SK-N-SH (cell line): Measurements from ENCODE around the gene TICAM1. TPM values are rescaled to one million over a fixed set of nuclear protein-coding genes. Genes with fewer than 3 reads are reported as not detected.

Experiments
- CTCF ChIA-PET: fragments of 300-600, 350-600 bp; formaldehyde crosslinking; extraction: SDS; loops from one replicate; lab custom pipeline; 2021; lab: Yijun Ruan, JAX
- POLR2A ChIA-PET: fragments of 350-600 bp; sonication (Branson Sonifier 250); formaldehyde crosslinking; extraction: SDS; loops from one replicate; lab custom pipeline; 2020; ENCODE audit warnings: antibody characterized with exemption, inconsistent platforms; lab: Yijun Ruan, JAX
- DNase-seq: peaks from one replicate; pipeline ENCODE4 v3.0.0; 2012
- H2AFZ ChIP-seq: fragments of 200-600 bp; sonication (generic); 2 replicates; pipeline ENCODE4 v1.8.1; 2016; ENCODE audit warnings: antibody characterized with exemption, mild to moderate bottlenecking, low read depth
- H3F3A ChIP-seq: fragments of 200-600 bp; sonication (generic); replicated peaks from 2 replicates; pipeline ENCODE3; 2016; ENCODE audit warnings: antibody characterized with exemption, mild to moderate bottlenecking; ENCODE audit not compliant: insufficient read depth
- H3K27ac ChIP-seq, 2 experiments: fragments of 200-500 bp in 1 of 2; fragments of 200-600 bp in 1 of 2; sonication (Bioruptor generic) in 1 of 2; sonication (generic), shearing (Covaris generic) in 1 of 2; 2 replicates each; pipeline versions ENCODE4 v1.5.1 to v1.6.1; 2014 to 2016; ENCODE audit warnings: low read depth in 2 of 2, inconsistent platforms in 1 of 2, low read length in 1 of 2, mild to moderate bottlenecking in 1 of 2, mixed read lengths in 1 of 2
- H3K27me3 ChIP-seq: fragments of 200-600 bp; sonication (generic), shearing (Covaris generic); 2 replicates; pipeline ENCODE4 v1.6.1; 2016; ENCODE audit warnings: mixed run types; ENCODE audit not compliant: insufficient read depth
- H3K36me3 ChIP-seq, 2 experiments: fragments of 200-500 bp in 1 of 2; fragments of 200-600 bp in 1 of 2; sonication (Bioruptor generic) in 1 of 2; sonication (generic) in 1 of 2; replicated peaks in 1 of 2; 2 replicates each; pipeline versions ENCODE3 to v1.5.1; 2014 to 2016; ENCODE audit warnings: low read length in 1 of 2, mild to moderate bottlenecking in 1 of 2; ENCODE audit not compliant: insufficient read depth in 2 of 2, control insufficient read depth in 1 of 2
- H3K4me1 ChIP-seq, 2 experiments: fragments of 200-500 bp in 1 of 2; fragments of 200-600 bp in 1 of 2; sonication (Bioruptor generic) in 1 of 2; sonication (generic), shearing (Covaris generic) in 1 of 2; 2 replicates each; pipeline versions ENCODE4 v1.5.1 to v1.6.1; 2014 to 2016; ENCODE audit warnings: low read depth in 1 of 2, low read length in 1 of 2, mixed run types in 1 of 2; ENCODE audit not compliant: insufficient read depth in 2 of 2, control insufficient read depth in 1 of 2
- H3K4me2 ChIP-seq: fragments of 200-600 bp; sonication (generic), shearing (Covaris generic); 2 replicates; pipeline ENCODE4 v1.6.1; 2017; ENCODE audit warnings: mixed run types
- H3K4me3 ChIP-seq, 2 experiments: fragments of 200-500 bp in 1 of 2; fragments of 200-600 bp in 1 of 2; sonication (Bioruptor generic) in 1 of 2; sonication (generic), shearing (Covaris generic) in 1 of 2; 2 replicates each; pipeline versions ENCODE4 v1.5.1 to v1.8.1; 2014 to 2016; ENCODE audit warnings: low read depth in 2 of 2, inconsistent platforms in 1 of 2, low read length in 1 of 2, mild to moderate bottlenecking in 1 of 2, mixed read lengths in 1 of 2, moderate library complexity in 1 of 2
- H3K79me2 ChIP-seq: fragments of 200-600 bp; sonication (generic); 2 replicates; pipeline ENCODE4 v1.8.1; 2017; ENCODE audit warnings: mild to moderate bottlenecking; ENCODE audit not compliant: insufficient read depth
- H3K9ac ChIP-seq: fragments of 200-600 bp; sonication (generic); 2 replicates; pipeline ENCODE4 v1.6.1; 2017; ENCODE audit warnings: mixed run types
- H3K9me2 ChIP-seq: fragments of 200-600 bp; sonication (generic); 2 replicates; pipeline ENCODE4 v1.6.1; 2017; ENCODE audit warnings: mixed run types
- H3K9me3 ChIP-seq: fragments of 200-600 bp; sonication (generic); 2 replicates; pipeline ENCODE4 v1.6.1; 2017; ENCODE audit warnings: mixed run types, mild to moderate bottlenecking, moderate library complexity
- H4K20me1 ChIP-seq: fragments of 200-600 bp; sonication (generic); 2 replicates; pipeline ENCODE4 v1.6.1; 2017; ENCODE audit warnings: mild to moderate bottlenecking, mixed run types; ENCODE audit not compliant: insufficient read depth
- CHD2 ChIP-seq: fragments of 150-350 bp; IDR thresholded peaks from 2 replicates; pipeline ENCODE4 v1.6.1; 2018; ENCODE audit warnings: low read length; ENCODE audit not compliant: partially characterized antibody
- EZH2phosphoT487 ChIP-seq: fragments of 200-600 bp; sonication (generic); IDR thresholded peaks from 2 replicates; pipeline ENCODE4 v1.6.1; 2017; ENCODE audit warnings: low read depth, mixed run types, mild to moderate bottlenecking, antibody characterized with exemption, moderate library complexity, borderline replicate concordance
- GATA2 ChIP-seq: sonication (generic); formaldehyde crosslinking; IDR thresholded peaks from 2 replicates; pipeline ENCODE4 v1.5.0; 2020; ENCODE audit warnings: mild to moderate bottlenecking, missing genetic modification reagents
- MEF2A ChIP-seq: IDR thresholded peaks from 2 replicates; pipeline ENCODE4 v1.4.0; 2012; ENCODE audit warnings: low read depth, borderline replicate concordance
- RAD21 ChIP-seq: IDR thresholded peaks from 2 replicates; pipeline ENCODE4 v1.6.1; 2012; ENCODE audit warnings: mild to moderate bottlenecking, low read length
- RCOR1 ChIP-seq: fragments of 150-350 bp; IDR thresholded peaks from 2 replicates; pipeline ENCODE4 v1.6.1; 2017; ENCODE audit warnings: antibody characterized with exemption, low read length
- SMC3 ChIP-seq: IDR thresholded peaks from 2 replicates; pipeline ENCODE4 v1.6.1; 2012; ENCODE audit warnings: low read depth, low read length, improper control_type of control experiment
- TAF1 ChIP-seq: IDR thresholded peaks from 2 replicates; pipeline ENCODE4 v1.6.1; 2012; ENCODE audit warnings: low read depth, mild to moderate bottlenecking, low read length, moderate library complexity, borderline replicate concordance
- TEAD4 ChIP-seq: IDR thresholded peaks from 2 replicates; pipeline ENCODE4 v1.4.0; 2012; ENCODE audit warnings: mild to moderate bottlenecking, borderline replicate concordance; ENCODE audit not compliant: insufficient read depth
- WGBS: methylation state at CpG from one replicate; pipeline ENCODE4 v1.1.6; 2017; ENCODE audit warnings: low lambda C conversion rate; 5-methylcytosine and 5-hydroxymethylcytosine counted together
- polyA plus RNA-seq, 3 experiments: library from polyadenylated mRNA; depleted of rRNA; stranded (reverse); fragments of >200 nt; gene quantifications; 2 replicates each; pipeline ENCODE4 v1.2.3, GENCODE V29; 2012
- TF ChIP-seq, protein P1 (sequence below): IDR thresholded peaks from 2 replicates; pipeline ENCODE4 v1.4.0; 2012; ENCODE audit warnings: low read depth
- TF ChIP-seq, protein P2 (sequence below): IDR thresholded peaks from 2 replicates; pipeline ENCODE4 v1.4.0; 2012; ENCODE audit warnings: low read depth, borderline replicate concordance
- TF ChIP-seq, protein P3 (sequence below): IDR thresholded peaks from 2 replicates; pipeline ENCODE4; 2012
- TF ChIP-seq, protein P4 (sequence below): fragments of 200-600 bp; sonication (generic); IDR thresholded peaks from 2 replicates; pipeline ENCODE4 v1.6.1; 2017; ENCODE audit warnings: antibody characterized with exemption, mild to moderate bottlenecking, moderate library complexity
- TF ChIP-seq, protein P5 (sequence below): IDR thresholded peaks from 2 replicates; pipeline ENCODE4 v1.4.0; 2012; ENCODE audit warnings: low read depth, borderline replicate concordance

TICAM1 gene
- polyA plus RNA-seq, 1 of the 3 experiments (the other 2 are of a cell fraction): 2.7 TPM

DNA sequence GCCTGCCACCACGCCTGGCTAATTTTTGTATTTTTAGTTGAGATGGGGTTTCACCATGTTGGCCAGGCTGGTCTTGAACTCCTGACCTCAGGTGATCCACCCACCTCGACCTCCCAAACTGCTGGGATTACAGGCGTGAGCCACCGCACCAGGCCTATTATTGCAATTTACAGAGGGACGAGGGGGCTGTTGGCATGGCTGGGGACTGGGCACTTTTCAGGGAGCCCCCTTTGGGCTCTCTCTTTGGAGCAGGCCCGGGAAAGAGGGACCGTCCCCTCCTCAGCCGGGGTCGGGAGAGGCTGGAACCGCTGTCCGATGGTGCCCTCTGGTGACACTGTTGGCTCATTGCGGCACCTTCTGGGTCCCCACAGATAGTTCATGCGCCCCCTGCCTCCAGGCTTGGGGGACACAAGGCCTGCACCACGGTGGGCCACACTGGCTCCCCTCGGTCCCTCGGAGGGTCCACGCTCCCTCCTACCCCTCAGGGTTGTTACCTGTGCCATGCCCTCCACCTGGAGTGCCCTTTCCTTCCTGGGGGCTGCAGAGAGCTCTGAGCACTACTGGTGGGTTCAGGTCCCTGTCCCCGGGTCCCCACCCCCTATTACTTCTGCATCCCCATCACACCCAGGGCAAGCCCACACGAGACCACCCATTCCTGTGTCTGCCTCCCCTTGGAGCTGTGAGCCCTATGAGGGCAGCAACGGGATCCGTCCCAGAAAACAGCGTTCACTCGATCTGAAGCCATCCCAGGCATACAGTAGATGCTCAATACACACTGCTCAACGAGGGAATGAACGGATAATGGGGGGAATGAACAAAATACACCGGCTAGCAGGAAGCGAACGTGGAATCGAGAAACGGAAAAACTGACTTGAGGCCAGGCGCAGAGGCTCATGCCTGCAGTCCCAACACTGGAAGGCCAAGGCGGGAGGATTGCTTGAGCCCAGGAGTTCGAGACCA lies 27.5 kb downstream of the TICAM1 start (continued):
- TF ChIP-seq, protein P1, sequence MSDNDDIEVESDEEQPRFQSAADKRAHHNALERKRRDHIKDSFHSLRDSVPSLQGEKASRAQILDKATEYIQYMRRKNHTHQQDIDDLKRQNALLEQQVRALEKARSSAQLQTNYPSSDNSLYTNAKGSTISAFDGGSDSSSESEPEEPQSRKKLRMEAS: no peak
- TF ChIP-seq SMC3 (peak; percentile 71), EZH2phosphoT487 (no peak), RCOR1 (no peak), GATA2 (CRISPR knock-in tag) (no peak), RAD21 (peak; percentile 82), TEAD4 (no peak), TAF1 (no peak), CHD2 (peak; percentile 14), MEF2A (no peak)
- TF ChIP-seq, protein P2, sequence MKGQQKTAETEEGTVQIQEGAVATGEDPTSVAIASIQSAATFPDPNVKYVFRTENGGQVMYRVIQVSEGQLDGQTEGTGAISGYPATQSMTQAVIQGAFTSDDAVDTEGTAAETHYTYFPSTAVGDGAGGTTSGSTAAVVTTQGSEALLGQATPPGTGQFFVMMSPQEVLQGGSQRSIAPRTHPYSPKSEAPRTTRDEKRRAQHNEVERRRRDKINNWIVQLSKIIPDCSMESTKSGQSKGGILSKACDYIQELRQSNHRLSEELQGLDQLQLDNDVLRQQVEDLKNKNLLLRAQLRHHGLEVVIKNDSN: no peak
- TF ChIP-seq, protein P3, sequence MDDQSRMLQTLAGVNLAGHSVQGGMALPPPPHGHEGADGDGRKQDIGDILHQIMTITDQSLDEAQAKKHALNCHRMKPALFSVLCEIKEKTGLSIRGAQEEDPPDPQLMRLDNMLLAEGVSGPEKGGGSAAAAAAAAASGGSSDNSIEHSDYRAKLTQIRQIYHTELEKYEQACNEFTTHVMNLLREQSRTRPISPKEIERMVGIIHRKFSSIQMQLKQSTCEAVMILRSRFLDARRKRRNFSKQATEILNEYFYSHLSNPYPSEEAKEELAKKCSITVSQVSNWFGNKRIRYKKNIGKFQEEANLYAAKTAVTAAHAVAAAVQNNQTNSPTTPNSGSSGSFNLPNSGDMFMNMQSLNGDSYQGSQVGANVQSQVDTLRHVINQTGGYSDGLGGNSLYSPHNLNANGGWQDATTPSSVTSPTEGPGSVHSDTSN: no peak

DNA sequence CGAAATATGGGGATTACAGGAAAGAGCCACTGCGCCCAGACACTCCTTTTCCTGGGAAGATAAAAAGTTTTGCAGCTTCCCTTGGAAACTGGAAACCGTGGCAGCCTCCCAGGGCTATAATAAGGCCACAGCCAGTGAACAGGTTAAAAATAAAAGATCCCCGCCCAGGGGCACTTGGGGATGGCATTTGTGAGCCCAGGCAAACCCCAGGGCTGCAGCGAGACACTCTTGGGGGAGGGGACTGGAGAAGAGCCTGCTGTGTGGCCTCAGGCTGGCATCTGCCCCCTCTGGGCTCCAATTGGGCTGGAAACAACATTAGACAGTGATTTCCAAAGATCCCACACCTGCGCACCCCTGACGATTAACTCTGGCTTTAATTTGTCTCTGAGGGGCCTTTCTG lies 28.8 kb downstream of the TICAM1 start:
- no peak overlapping the region for H3K27ac ChIP-seq
- H3K4me1 ChIP-seq: no peaks in the 10 kb centered on the region
- H3K9me2 ChIP-seq: no peaks in the 10 kb centered on the region
- no peak overlapping the region for H3K9ac ChIP-seq
- no peak overlapping the region for H3K4me3 ChIP-seq
- peaks cover 2% of the 10 kb centered on the region for H3F3A ChIP-seq
- TF ChIP-seq, protein P2: no peak
- TF ChIP-seq EZH2phosphoT487: no peak
- TF ChIP-seq TEAD4: no peak
- TF ChIP-seq, protein P4, sequence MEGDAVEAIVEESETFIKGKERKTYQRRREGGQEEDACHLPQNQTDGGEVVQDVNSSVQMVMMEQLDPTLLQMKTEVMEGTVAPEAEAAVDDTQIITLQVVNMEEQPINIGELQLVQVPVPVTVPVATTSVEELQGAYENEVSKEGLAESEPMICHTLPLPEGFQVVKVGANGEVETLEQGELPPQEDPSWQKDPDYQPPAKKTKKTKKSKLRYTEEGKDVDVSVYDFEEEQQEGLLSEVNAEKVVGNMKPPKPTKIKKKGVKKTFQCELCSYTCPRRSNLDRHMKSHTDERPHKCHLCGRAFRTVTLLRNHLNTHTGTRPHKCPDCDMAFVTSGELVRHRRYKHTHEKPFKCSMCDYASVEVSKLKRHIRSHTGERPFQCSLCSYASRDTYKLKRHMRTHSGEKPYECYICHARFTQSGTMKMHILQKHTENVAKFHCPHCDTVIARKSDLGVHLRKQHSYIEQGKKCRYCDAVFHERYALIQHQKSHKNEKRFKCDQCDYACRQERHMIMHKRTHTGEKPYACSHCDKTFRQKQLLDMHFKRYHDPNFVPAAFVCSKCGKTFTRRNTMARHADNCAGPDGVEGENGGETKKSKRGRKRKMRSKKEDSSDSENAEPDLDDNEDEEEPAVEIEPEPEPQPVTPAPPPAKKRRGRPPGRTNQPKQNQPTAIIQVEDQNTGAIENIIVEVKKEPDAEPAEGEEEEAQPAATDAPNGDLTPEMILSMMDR: no peak
- TF ChIP-seq, protein P5, sequence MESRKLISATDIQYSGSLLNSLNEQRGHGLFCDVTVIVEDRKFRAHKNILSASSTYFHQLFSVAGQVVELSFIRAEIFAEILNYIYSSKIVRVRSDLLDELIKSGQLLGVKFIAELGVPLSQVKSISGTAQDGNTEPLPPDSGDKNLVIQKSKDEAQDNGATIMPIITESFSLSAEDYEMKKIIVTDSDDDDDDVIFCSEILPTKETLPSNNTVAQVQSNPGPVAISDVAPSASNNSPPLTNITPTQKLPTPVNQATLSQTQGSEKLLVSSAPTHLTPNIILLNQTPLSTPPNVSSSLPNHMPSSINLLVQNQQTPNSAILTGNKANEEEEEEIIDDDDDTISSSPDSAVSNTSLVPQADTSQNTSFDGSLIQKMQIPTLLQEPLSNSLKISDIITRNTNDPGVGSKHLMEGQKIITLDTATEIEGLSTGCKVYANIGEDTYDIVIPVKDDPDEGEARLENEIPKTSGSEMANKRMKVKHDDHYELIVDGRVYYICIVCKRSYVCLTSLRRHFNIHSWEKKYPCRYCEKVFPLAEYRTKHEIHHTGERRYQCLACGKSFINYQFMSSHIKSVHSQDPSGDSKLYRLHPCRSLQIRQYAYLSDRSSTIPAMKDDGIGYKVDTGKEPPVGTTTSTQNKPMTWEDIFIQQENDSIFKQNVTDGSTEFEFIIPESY: no peak
- H2AFZ ChIP-seq: no peak overlapping the region
- no peaks in the 10 kb centered on the region for H4K20me1 ChIP-seq
- H3K36me3 ChIP-seq: no peaks in the 10 kb centered on the region
- 77% methylated on average over 7 of the region's 7 CpGs for WGBS
- no peaks in the 10 kb centered on the region for H3K9me3 ChIP-seq
- no peak overlapping the region for H3K4me2 ChIP-seq
- DNase-seq: no peak
- no peaks in the 10 kb centered on the region for H3K27me3 ChIP-seq
- CTCF ChIA-PET: interaction anchor here (3.2 to 4.2 kb wide), 2 partner anchors 12 to 70 kb away, joined by 20 to 21 read pairs; partner anchors contain the start of gene FEM1A
- H3K79me2 ChIP-seq: no peaks in the 10 kb centered on the region
- POLR2A ChIA-PET: no interaction called here
